SK-N-SH (cell line): ENCODE data around the gene ECEL1. TPM values are rescaled to one million over a fixed set of nuclear protein-coding genes. Genes with fewer than 3 reads are reported as not detected.
A peak's percentile ranks its signal among the peaks of the same experiment; 100 is the strongest.

Experiments
- CTCF ChIA-PET: fragments of 300-600, 350-600 bp; formaldehyde crosslinking; extraction: SDS; loops from one replicate; lab custom pipeline; 2021; lab: Yijun Ruan, JAX
- POLR2A ChIA-PET: fragments of 350-600 bp; sonication (Branson Sonifier 250); formaldehyde crosslinking; extraction: SDS; loops from one replicate; lab custom pipeline; 2020; ENCODE audit warnings: antibody characterized with exemption, inconsistent platforms; lab: Yijun Ruan, JAX
- DNase-seq: peaks from one replicate; pipeline ENCODE4 v3.0.0; 2012
- H2AFZ ChIP-seq: fragments of 200-600 bp; sonication (generic); 2 replicates; pipeline ENCODE4 v1.8.1; 2016; ENCODE audit warnings: antibody characterized with exemption, mild to moderate bottlenecking, low read depth
- H3F3A ChIP-seq: fragments of 200-600 bp; sonication (generic); replicated peaks from 2 replicates; pipeline ENCODE3; 2016; ENCODE audit warnings: antibody characterized with exemption, mild to moderate bottlenecking; ENCODE audit not compliant: insufficient read depth
- H3K27ac ChIP-seq, 2 experiments: fragments of 200-500 bp in 1 of 2; fragments of 200-600 bp in 1 of 2; sonication (Bioruptor generic) in 1 of 2; sonication (generic), shearing (Covaris generic) in 1 of 2; 2 replicates each; pipeline versions ENCODE4 v1.5.1 to v1.6.1; 2014 to 2016; ENCODE audit warnings: low read depth in 2 of 2, inconsistent platforms in 1 of 2, low read length in 1 of 2, mild to moderate bottlenecking in 1 of 2, mixed read lengths in 1 of 2
- H3K27me3 ChIP-seq: fragments of 200-600 bp; sonication (generic), shearing (Covaris generic); 2 replicates; pipeline ENCODE4 v1.6.1; 2016; ENCODE audit warnings: mixed run types; ENCODE audit not compliant: insufficient read depth
- H3K36me3 ChIP-seq, 2 experiments: fragments of 200-500 bp in 1 of 2; fragments of 200-600 bp in 1 of 2; sonication (Bioruptor generic) in 1 of 2; sonication (generic) in 1 of 2; replicated peaks in 1 of 2; 2 replicates each; pipeline versions ENCODE3 to v1.5.1; 2014 to 2016; ENCODE audit warnings: low read length in 1 of 2, mild to moderate bottlenecking in 1 of 2; ENCODE audit not compliant: insufficient read depth in 2 of 2, control insufficient read depth in 1 of 2
- H3K4me1 ChIP-seq, 2 experiments: fragments of 200-500 bp in 1 of 2; fragments of 200-600 bp in 1 of 2; sonication (Bioruptor generic) in 1 of 2; sonication (generic), shearing (Covaris generic) in 1 of 2; 2 replicates each; pipeline versions ENCODE4 v1.5.1 to v1.6.1; 2014 to 2016; ENCODE audit warnings: low read depth in 1 of 2, low read length in 1 of 2, mixed run types in 1 of 2; ENCODE audit not compliant: insufficient read depth in 2 of 2, control insufficient read depth in 1 of 2
- H3K4me2 ChIP-seq: fragments of 200-600 bp; sonication (generic), shearing (Covaris generic); 2 replicates; pipeline ENCODE4 v1.6.1; 2017; ENCODE audit warnings: mixed run types
- H3K4me3 ChIP-seq, 2 experiments: fragments of 200-500 bp in 1 of 2; fragments of 200-600 bp in 1 of 2; sonication (Bioruptor generic) in 1 of 2; sonication (generic), shearing (Covaris generic) in 1 of 2; 2 replicates each; pipeline versions ENCODE4 v1.5.1 to v1.8.1; 2014 to 2016; ENCODE audit warnings: low read depth in 2 of 2, inconsistent platforms in 1 of 2, low read length in 1 of 2, mild to moderate bottlenecking in 1 of 2, mixed read lengths in 1 of 2, moderate library complexity in 1 of 2
- H3K79me2 ChIP-seq: fragments of 200-600 bp; sonication (generic); 2 replicates; pipeline ENCODE4 v1.8.1; 2017; ENCODE audit warnings: mild to moderate bottlenecking; ENCODE audit not compliant: insufficient read depth
- H3K9ac ChIP-seq: fragments of 200-600 bp; sonication (generic); 2 replicates; pipeline ENCODE4 v1.6.1; 2017; ENCODE audit warnings: mixed run types
- H3K9me2 ChIP-seq: fragments of 200-600 bp; sonication (generic); 2 replicates; pipeline ENCODE4 v1.6.1; 2017; ENCODE audit warnings: mixed run types
- H3K9me3 ChIP-seq: fragments of 200-600 bp; sonication (generic); 2 replicates; pipeline ENCODE4 v1.6.1; 2017; ENCODE audit warnings: mixed run types, mild to moderate bottlenecking, moderate library complexity
- H4K20me1 ChIP-seq: fragments of 200-600 bp; sonication (generic); 2 replicates; pipeline ENCODE4 v1.6.1; 2017; ENCODE audit warnings: mild to moderate bottlenecking, mixed run types; ENCODE audit not compliant: insufficient read depth
- EZH2phosphoT487 ChIP-seq: fragments of 200-600 bp; sonication (generic); IDR thresholded peaks from 2 replicates; pipeline ENCODE4 v1.6.1; 2017; ENCODE audit warnings: low read depth, mixed run types, mild to moderate bottlenecking, antibody characterized with exemption, moderate library complexity, borderline replicate concordance
- FOSL2 ChIP-seq: IDR thresholded peaks from 2 replicates; pipeline ENCODE4 v1.4.0; 2012; ENCODE audit warnings: low read depth, mild to moderate bottlenecking, moderate library complexity, borderline replicate concordance
- FOXJ3 ChIP-seq: sonication (generic); formaldehyde crosslinking; IDR thresholded peaks from 2 replicates; pipeline ENCODE4 v1.5.1; 2020; ENCODE audit warnings: mild to moderate bottlenecking, missing genetic modification reagents
- FOXM1 ChIP-seq: IDR thresholded peaks from 2 replicates; pipeline ENCODE4 v1.4.0; 2012; ENCODE audit warnings: low read depth, mild to moderate bottlenecking
- GABPA ChIP-seq: IDR thresholded peaks from 2 replicates; pipeline ENCODE4 v1.4.0; 2012; ENCODE audit warnings: low read depth, mild to moderate bottlenecking
- JUND ChIP-seq: IDR thresholded peaks from 2 replicates; pipeline ENCODE4 v1.4.0; 2012
- NFIC ChIP-seq: IDR thresholded peaks from 2 replicates; pipeline ENCODE4 v1.4.0; 2012; ENCODE audit warnings: borderline replicate concordance
- NRF1 ChIP-seq: IDR thresholded peaks from 2 replicates; pipeline ENCODE4 v1.6.1; 2012; ENCODE audit warnings: low read depth, mild to moderate bottlenecking, low read length
- RAD21 ChIP-seq: IDR thresholded peaks from 2 replicates; pipeline ENCODE4 v1.6.1; 2012; ENCODE audit warnings: mild to moderate bottlenecking, low read length
- RCOR1 ChIP-seq: fragments of 150-350 bp; IDR thresholded peaks from 2 replicates; pipeline ENCODE4 v1.6.1; 2017; ENCODE audit warnings: antibody characterized with exemption, low read length
- RXRA ChIP-seq: IDR thresholded peaks from 2 replicates; pipeline ENCODE4 v1.4.0; 2012; ENCODE audit warnings: low read depth, mild to moderate bottlenecking, borderline replicate concordance
- SMC3 ChIP-seq: IDR thresholded peaks from 2 replicates; pipeline ENCODE4 v1.6.1; 2012; ENCODE audit warnings: low read depth, low read length, improper control_type of control experiment
- TEAD4 ChIP-seq: IDR thresholded peaks from 2 replicates; pipeline ENCODE4 v1.4.0; 2012; ENCODE audit warnings: mild to moderate bottlenecking, borderline replicate concordance; ENCODE audit not compliant: insufficient read depth
- WGBS: methylation state at CpG from one replicate; pipeline ENCODE4 v1.1.6; 2017; ENCODE audit warnings: low lambda C conversion rate; 5-methylcytosine and 5-hydroxymethylcytosine counted together
- polyA plus RNA-seq, 3 experiments: library from polyadenylated mRNA; depleted of rRNA; stranded (reverse); fragments of >200 nt; gene quantifications; 2 replicates each; pipeline ENCODE4 v1.2.3, GENCODE V29; 2012
- TF ChIP-seq, protein P1 (sequence below): IDR thresholded peaks from 2 replicates; pipeline ENCODE4 v1.4.0; 2012; ENCODE audit warnings: low read depth, borderline replicate concordance
- TF ChIP-seq, protein P2 (sequence below): IDR thresholded peaks from 2 replicates; pipeline ENCODE4 v1.6.1; 2012; ENCODE audit warnings: mild to moderate bottlenecking, low read depth, low read length, moderate library complexity
- TF ChIP-seq, protein P3 (sequence below): IDR thresholded peaks from 2 replicates; pipeline ENCODE4 v1.4.0; 2012; ENCODE audit warnings: low read depth
- TF ChIP-seq, protein P4 (sequence below): fragments of 150-350 bp; IDR thresholded peaks from 2 replicates; pipeline ENCODE4 v1.6.1; 2017; ENCODE audit warnings: antibody characterized with exemption, low read length, low read depth, borderline replicate concordance

Gene ECEL1
- polyA plus RNA-seq, 1 of the 3 experiments (the other 2 are of a cell fraction): not detected

DNA sequence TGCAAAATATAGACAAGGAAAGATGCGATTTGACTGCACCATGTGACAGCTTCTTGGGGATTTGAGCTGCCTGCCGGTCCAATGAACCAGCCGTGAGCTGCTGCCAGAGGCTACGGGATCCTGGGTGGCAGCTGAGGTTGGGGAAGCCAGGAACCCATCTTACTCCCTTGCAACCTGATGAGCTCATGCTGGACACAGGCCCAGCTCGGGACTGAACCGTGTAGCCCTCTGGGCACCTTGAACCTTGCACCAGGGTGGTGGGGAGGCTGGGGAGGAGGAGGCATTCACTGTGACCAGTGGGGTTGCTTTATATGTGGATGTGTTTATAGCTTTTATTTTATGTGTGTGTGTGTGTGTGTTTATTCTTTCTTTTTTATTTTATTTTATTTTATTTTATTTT lies 22.6 kb downstream of the ECEL1 start:
- H3F3A ChIP-seq: peaks cover 3% of the 10 kb centered on the region
- H3K27me3 ChIP-seq: 0 out of 2 replicates have a peak, but pooled peaks cover 16% of the 10 kb centered on the region
- no peaks in the 10 kb centered on the region for H3K79me2 ChIP-seq
- H3K4me1 ChIP-seq: no peaks in the 10 kb centered on the region
- DNase-seq: peak; percentile 5
- ChIA-PET POLR2A (no interaction called here), CTCF (interaction anchor here (0.8 to 4.6 kb wide), 6 partner anchors 8 to 139 kb away, joined by 3 to 36 read pairs (median 5); no protein-coding TSS in a partner anchor)
- H3K9me2 ChIP-seq: no peaks in the 10 kb centered on the region
- H3K36me3 ChIP-seq: no peaks in the 10 kb centered on the region
- H3K9me3 ChIP-seq: no peaks in the 10 kb centered on the region
- no peak overlapping the region for H3K27ac ChIP-seq
- no peak overlapping the region for H3K9ac ChIP-seq
- no peak for TF ChIP-seq FOXJ3 (CRISPR knock-in tag)
- TF ChIP-seq NFIC: no peak
- TF ChIP-seq RXRA: no peak
- TF ChIP-seq, protein P1, sequence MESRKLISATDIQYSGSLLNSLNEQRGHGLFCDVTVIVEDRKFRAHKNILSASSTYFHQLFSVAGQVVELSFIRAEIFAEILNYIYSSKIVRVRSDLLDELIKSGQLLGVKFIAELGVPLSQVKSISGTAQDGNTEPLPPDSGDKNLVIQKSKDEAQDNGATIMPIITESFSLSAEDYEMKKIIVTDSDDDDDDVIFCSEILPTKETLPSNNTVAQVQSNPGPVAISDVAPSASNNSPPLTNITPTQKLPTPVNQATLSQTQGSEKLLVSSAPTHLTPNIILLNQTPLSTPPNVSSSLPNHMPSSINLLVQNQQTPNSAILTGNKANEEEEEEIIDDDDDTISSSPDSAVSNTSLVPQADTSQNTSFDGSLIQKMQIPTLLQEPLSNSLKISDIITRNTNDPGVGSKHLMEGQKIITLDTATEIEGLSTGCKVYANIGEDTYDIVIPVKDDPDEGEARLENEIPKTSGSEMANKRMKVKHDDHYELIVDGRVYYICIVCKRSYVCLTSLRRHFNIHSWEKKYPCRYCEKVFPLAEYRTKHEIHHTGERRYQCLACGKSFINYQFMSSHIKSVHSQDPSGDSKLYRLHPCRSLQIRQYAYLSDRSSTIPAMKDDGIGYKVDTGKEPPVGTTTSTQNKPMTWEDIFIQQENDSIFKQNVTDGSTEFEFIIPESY: no peak
- no peak for TF ChIP-seq EZH2phosphoT487
- H3K4me3 ChIP-seq: no peak overlapping the region
- H2AFZ ChIP-seq: no peak overlapping the region
- no peaks in the 10 kb centered on the region for H4K20me1 ChIP-seq
- 69% methylated on average over 5 of the region's 6 CpGs for WGBS
- no peak overlapping the region for H3K4me2 ChIP-seq

DNA sequence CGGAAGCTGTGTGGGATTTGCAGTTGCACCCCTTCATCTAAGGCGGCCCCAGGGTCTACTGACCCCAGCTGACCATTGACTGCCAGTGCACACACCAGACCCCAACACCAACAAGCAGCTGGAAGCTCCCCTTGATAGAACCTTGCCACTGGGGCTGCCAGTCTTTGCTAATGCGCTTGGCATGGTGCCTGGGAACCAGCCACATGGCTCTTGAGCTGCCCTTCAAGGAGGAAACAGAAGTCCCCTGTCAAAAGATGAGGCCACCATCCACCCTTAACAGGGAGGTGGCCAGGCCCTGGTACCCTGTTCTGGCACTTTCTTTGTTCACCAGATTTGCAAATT lies 23.1 kb downstream of the ECEL1 start:
- H3K4me1 ChIP-seq: no peaks in the 10 kb centered on the region
- ChIA-PET CTCF (interaction anchor here (0.8 to 4.6 kb wide), 6 partner anchors 9 to 138 kb away, joined by 3 to 36 read pairs (median 5); no protein-coding TSS in a partner anchor), POLR2A (no interaction called here)
- H3K36me3 ChIP-seq: no peaks in the 10 kb centered on the region
- no peaks in the 10 kb centered on the region for H3K9me3 ChIP-seq
- peak; percentile 37 for DNase-seq
- H4K20me1 ChIP-seq: no peaks in the 10 kb centered on the region
- WGBS: no CpG with 5 or more reads among the region's 3 CpGs
- H3K9me2 ChIP-seq: no peaks in the 10 kb centered on the region
- H3K9ac ChIP-seq: no peak overlapping the region
- no peaks in the 10 kb centered on the region for H3K79me2 ChIP-seq
- no peak overlapping the region for H2AFZ ChIP-seq
- H3K27me3 ChIP-seq: peaks cover 13% of the 10 kb centered on the region; the same call in 1 of the 2 replicates
- no peak overlapping the region for H3K4me2 ChIP-seq
- H3K27ac ChIP-seq: no peak overlapping the region
- no peak for TF ChIP-seq RAD21
- TF ChIP-seq, protein P2, sequence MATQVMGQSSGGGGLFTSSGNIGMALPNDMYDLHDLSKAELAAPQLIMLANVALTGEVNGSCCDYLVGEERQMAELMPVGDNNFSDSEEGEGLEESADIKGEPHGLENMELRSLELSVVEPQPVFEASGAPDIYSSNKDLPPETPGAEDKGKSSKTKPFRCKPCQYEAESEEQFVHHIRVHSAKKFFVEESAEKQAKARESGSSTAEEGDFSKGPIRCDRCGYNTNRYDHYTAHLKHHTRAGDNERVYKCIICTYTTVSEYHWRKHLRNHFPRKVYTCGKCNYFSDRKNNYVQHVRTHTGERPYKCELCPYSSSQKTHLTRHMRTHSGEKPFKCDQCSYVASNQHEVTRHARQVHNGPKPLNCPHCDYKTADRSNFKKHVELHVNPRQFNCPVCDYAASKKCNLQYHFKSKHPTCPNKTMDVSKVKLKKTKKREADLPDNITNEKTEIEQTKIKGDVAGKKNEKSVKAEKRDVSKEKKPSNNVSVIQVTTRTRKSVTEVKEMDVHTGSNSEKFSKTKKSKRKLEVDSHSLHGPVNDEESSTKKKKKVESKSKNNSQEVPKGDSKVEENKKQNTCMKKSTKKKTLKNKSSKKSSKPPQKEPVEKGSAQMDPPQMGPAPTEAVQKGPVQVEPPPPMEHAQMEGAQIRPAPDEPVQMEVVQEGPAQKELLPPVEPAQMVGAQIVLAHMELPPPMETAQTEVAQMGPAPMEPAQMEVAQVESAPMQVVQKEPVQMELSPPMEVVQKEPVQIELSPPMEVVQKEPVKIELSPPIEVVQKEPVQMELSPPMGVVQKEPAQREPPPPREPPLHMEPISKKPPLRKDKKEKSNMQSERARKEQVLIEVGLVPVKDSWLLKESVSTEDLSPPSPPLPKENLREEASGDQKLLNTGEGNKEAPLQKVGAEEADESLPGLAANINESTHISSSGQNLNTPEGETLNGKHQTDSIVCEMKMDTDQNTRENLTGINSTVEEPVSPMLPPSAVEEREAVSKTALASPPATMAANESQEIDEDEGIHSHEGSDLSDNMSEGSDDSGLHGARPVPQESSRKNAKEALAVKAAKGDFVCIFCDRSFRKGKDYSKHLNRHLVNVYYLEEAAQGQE: no peak
- TF ChIP-seq NFIC: no peak
- no peak for TF ChIP-seq FOXM1
- TF ChIP-seq RXRA: no peak
- TF ChIP-seq NRF1: no peak
- TF ChIP-seq TEAD4: no peak
- TF ChIP-seq RCOR1: no peak
- no peak for TF ChIP-seq GABPA
- TF ChIP-seq, protein P3, sequence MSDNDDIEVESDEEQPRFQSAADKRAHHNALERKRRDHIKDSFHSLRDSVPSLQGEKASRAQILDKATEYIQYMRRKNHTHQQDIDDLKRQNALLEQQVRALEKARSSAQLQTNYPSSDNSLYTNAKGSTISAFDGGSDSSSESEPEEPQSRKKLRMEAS: no peak
- no peak for TF ChIP-seq FOXJ3 (CRISPR knock-in tag)
- TF ChIP-seq, protein P4, sequence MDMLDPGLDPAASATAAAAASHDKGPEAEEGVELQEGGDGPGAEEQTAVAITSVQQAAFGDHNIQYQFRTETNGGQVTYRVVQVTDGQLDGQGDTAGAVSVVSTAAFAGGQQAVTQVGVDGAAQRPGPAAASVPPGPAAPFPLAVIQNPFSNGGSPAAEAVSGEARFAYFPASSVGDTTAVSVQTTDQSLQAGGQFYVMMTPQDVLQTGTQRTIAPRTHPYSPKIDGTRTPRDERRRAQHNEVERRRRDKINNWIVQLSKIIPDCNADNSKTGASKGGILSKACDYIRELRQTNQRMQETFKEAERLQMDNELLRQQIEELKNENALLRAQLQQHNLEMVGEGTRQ: no peak
- TF ChIP-seq SMC3: no peak
- TF ChIP-seq FOSL2: no peak
- no peak for TF ChIP-seq JUND
- H3K4me3 ChIP-seq: no peak overlapping the region
- H3F3A ChIP-seq: peaks cover 3% of the 10 kb centered on the region
